Activated CD4-positive, alpha-beta T cell treated with anti-CD3 and anti-CD28 coated beads, Interleukin-2, amount 50 U/mL, for 4 hours (primary cell): Measurements from ENCODE around the gene COL5A2.

Experiments used
- DNase-seq, 2 experiments: peaks; one replicate each; pipeline ENCODE4 v3.0.0-alpha.2; 2020

COL5A2 gene

GRCh38 chr2:189178726-189179569 is 613 bp downstream of the COL5A2 start:
- DNase-seq = no peak

GRCh38 chr2:189178054-189178453 is 1.5 kb downstream of the COL5A2 start:
- DNase-seq = no peak

- DNase-seq = no peak
Measured at GRCh38 chr2:189177251-189177840, 2.2 kb downstream of the COL5A2 start.

- DNase-seq = no peak
Measured at GRCh38 chr2:189176516-189176915, 3.0 kb downstream of the COL5A2 start.

GRCh38 chr2:189175869-189176433 is 3.6 kb downstream of the COL5A2 start:
- DNase-seq = no peak

- no peak for DNase-seq
Measured at GRCh38 chr2:189171956-189172609, 7.5 kb downstream of the COL5A2 start.

- no peak for DNase-seq
Measured at GRCh38 chr2:189168856-189169499, 10.6 kb downstream of the COL5A2 start.

GRCh38 chr2:189165656-189166380 is 13.7 kb downstream of the COL5A2 start:
- DNase-seq = no peak

GRCh38 chr2:189164746-189165145 is 14.8 kb downstream of the COL5A2 start:
- no peak for DNase-seq

GRCh38 chr2:189163889-189164288 is 15.7 kb downstream of the COL5A2 start:
- DNase-seq = no peak

GRCh38 chr2:189162566-189162965 is 17.0 kb downstream of the COL5A2 start:
- no peak for DNase-seq

GRCh38 chr2:189161894-189162293 is 17.7 kb downstream of the COL5A2 start:
- no peak for DNase-seq

- no peak for DNase-seq
Measured at GRCh38 chr2:189159717-189160116, 19.8 kb downstream of the COL5A2 start.

- no peak for DNase-seq
Measured at GRCh38 chr2:189159273-189159672, 20.3 kb downstream of the COL5A2 start.

- no peak for DNase-seq
Measured at GRCh38 chr2:189157939-189158338, 21.6 kb downstream of the COL5A2 start.

- no peak for DNase-seq
Measured at GRCh38 chr2:189157456-189157855, 22.1 kb downstream of the COL5A2 start.

- no peak for DNase-seq
Measured at GRCh38 chr2:189155795-189156194, 23.8 kb downstream of the COL5A2 start.

- DNase-seq = no peak
Measured at GRCh38 chr2:189153619-189154018, 25.9 kb downstream of the COL5A2 start.

GRCh38 chr2:189152483-189152882 is 27.1 kb downstream of the COL5A2 start:
- no peak for DNase-seq

GRCh38 chr2:189151906-189152305 is 27.7 kb downstream of the COL5A2 start:
- DNase-seq = no peak

- DNase-seq = no peak
Measured at GRCh38 chr2:189150033-189150432, 29.5 kb downstream of the COL5A2 start.

GRCh38 chr2:189147989-189148388 is 31.6 kb downstream of the COL5A2 start:
- DNase-seq = no peak
